ENCODE data around the gene FBP2. TPM values are rescaled to one million over a fixed set of nuclear protein-coding genes. Genes with fewer than 3 reads are reported as not detected.

The FBP2 gene
- total RNA-seq, 1 experiment from 2014 or later, result not detected

DNA sequence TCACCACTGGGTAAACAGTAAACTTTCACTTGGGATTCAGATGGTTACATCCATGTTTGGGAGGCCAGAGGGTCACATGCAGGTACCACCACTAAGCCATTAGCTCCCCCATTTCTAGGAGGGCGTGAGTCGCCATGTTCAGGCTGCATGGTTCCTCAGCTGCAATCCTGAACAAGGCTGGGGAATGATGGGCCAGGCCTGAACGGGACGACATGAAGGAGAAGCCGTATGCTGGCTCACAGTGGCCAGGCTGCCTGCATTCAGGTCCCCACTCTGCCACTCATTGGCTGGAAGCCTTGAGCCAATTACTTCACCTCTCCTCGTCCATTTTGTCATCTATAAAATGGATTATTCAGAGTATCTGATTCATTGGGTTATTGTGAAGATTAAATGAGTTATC is 9.0 kb upstream of the FBP2 start:
- ATAC-seq (no peak), DNase-seq (ENCODE audit: low read depth, low spot score) (no peak)
- intact Hi-C loops (cut with micrococcal nuclease), result loop anchor here (2.0 to 10.0 kb wide), 3 partner anchors 50 to 918 kb away; no protein-coding TSS in a partner anchor
- Histone ChIP-seq H3K9me2 (ENCODE audit: insufficient read depth) (no peaks in the 10 kb centered on the region), H3K4me1 (ENCODE audit: control insufficient read depth in 1 of 2, insufficient read depth in 2 of 2, low read length in 2 of 2) (peaks cover 0 to 11% of the 10 kb centered on the region in 2 experiments; a peak in 2 of 4 replicates), H3K4me2 (ENCODE audit: low read length) (peak overlapping the region; percentile 54; the same call in 1 of the 2 replicates), H3K27me3 (ENCODE audit: insufficient read depth, low read length) (no peaks in the 10 kb centered on the region), H3K79me2 (ENCODE audit: insufficient read depth, low read length) (no peaks in the 10 kb centered on the region), H3K4me3 (replicated peaks in 1 of 2; ENCODE audit: low read depth in 1 of 2, low read length in 2 of 2) (no peak overlapping the region), H3K27ac (ENCODE audit: low read depth, low read length) (no peak overlapping the region), H3K36me3 (ENCODE audit: control insufficient read depth in 1 of 2, insufficient read depth in 2 of 2, low read length in 2 of 2) (no peaks in the 10 kb centered on the region), H3K9ac (ENCODE audit: low read length) (no peak overlapping the region), H4K20me1 (ENCODE audit: insufficient read depth) (no peaks in the 10 kb centered on the region), H3K9me3 (ENCODE audit: control insufficient read depth in 1 of 2, insufficient read depth in 1 of 2, low read depth in 1 of 2, low read length in 2 of 2) (no peaks in the 10 kb centered on the region), H2AFZ (ENCODE audit: low read depth, low read length, poor library complexity, severe bottlenecking) (peak overlapping the region; percentile 93)
- 0 out of 2 replicates have a peak, but pooled peaks have one; percentile 7 for TF ChIP-seq SRF (IDR thresholded peaks at IDR 0.05; ENCODE audit: low read depth)
- TF ChIP-seq, protein P1, sequence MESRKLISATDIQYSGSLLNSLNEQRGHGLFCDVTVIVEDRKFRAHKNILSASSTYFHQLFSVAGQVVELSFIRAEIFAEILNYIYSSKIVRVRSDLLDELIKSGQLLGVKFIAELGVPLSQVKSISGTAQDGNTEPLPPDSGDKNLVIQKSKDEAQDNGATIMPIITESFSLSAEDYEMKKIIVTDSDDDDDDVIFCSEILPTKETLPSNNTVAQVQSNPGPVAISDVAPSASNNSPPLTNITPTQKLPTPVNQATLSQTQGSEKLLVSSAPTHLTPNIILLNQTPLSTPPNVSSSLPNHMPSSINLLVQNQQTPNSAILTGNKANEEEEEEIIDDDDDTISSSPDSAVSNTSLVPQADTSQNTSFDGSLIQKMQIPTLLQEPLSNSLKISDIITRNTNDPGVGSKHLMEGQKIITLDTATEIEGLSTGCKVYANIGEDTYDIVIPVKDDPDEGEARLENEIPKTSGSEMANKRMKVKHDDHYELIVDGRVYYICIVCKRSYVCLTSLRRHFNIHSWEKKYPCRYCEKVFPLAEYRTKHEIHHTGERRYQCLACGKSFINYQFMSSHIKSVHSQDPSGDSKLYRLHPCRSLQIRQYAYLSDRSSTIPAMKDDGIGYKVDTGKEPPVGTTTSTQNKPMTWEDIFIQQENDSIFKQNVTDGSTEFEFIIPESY (IDR thresholded peaks at IDR 0.05; ENCODE audit: extremely low read depth, insufficient replicate concordance, low read length), result no peak
- BruUV-seq (replicated peaks), result no TSS peak
- ChIA-PET POLR2A (no interaction called here), RAD21 (ENCODE audit: low non-redundant PET in 1 of 2, low total read pairs in 2 of 2, uncharacterized antibody in 2 of 2, unreplicated experiment in 2 of 2) (no interaction called here), CTCF (no interaction called here)

DNA sequence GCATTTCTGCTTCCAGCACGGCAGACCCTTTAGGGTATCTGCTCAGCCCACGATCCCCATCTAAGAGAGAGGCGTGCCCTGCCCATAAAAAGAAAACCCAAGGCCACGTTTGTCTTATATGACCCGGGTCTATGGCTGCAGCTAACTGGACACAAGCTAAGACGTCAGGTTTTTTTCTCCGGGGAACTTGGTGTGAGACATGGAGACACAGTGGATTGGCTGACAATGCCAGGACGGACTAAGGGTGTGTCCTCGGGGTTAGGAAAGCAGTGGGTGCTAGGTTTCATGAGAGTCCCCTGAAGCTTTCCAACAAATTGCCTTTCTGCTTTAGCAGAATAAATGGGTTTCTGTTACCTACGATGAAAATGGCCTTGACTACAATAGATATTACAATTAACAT is 7.1 kb upstream of the FBP2 start:
- H3K27ac ChIP-seq (ENCODE audit: low read depth, low read length), result no peak overlapping the region
- no peaks in the 10 kb centered on the region for H3K79me2 ChIP-seq (ENCODE audit: insufficient read depth, low read length)
- H4K20me1 ChIP-seq (ENCODE audit: insufficient read depth), result no peaks in the 10 kb centered on the region
- no peaks in the 10 kb centered on the region for H3K9me2 ChIP-seq (ENCODE audit: insufficient read depth)
- no peak overlapping the region for H2AFZ ChIP-seq (ENCODE audit: low read depth, low read length, poor library complexity, severe bottlenecking)
- peaks cover 0 to 11% of the 10 kb centered on the region in 2 experiments; a peak in 2 of 4 replicates for H3K4me1 ChIP-seq (ENCODE audit: control insufficient read depth in 1 of 2, insufficient read depth in 2 of 2, low read length in 2 of 2)
- no TSS peak for BruUV-seq (replicated peaks)
- H3K9me3 ChIP-seq (ENCODE audit: control insufficient read depth in 1 of 2, insufficient read depth in 1 of 2, low read depth in 1 of 2, low read length in 2 of 2), result no peaks in the 10 kb centered on the region
- no peak overlapping the region for H3K4me2 ChIP-seq (ENCODE audit: low read length)
- H3K9ac ChIP-seq (ENCODE audit: low read length), result no peak overlapping the region
- no peaks in the 10 kb centered on the region for H3K27me3 ChIP-seq (ENCODE audit: insufficient read depth, low read length)
- POLR2A ChIA-PET, result no interaction called here
- intact Hi-C loops (cut with micrococcal nuclease), result loop anchor here (10.0 kb wide), 2 partner anchors 586 to 916 kb away; no protein-coding TSS in a partner anchor
- RAD21 ChIA-PET (ENCODE audit: low non-redundant PET in 1 of 2, low total read pairs in 2 of 2, uncharacterized antibody in 2 of 2, unreplicated experiment in 2 of 2), result no interaction called here
- H3K36me3 ChIP-seq (ENCODE audit: control insufficient read depth in 1 of 2, insufficient read depth in 2 of 2, low read length in 2 of 2), result no peaks in the 10 kb centered on the region
- DNase-seq (ENCODE audit: low read depth, low spot score) (no peak), ATAC-seq (no peak)
- no peak overlapping the region for H3K4me3 ChIP-seq (replicated peaks in 1 of 2; ENCODE audit: low read depth in 1 of 2, low read length in 2 of 2)
- CTCF ChIA-PET, result interaction anchor here (1.5 kb wide), 1 partner anchor 46 kb away, joined by 4 read pairs; the partner anchor contains the start of gene PCAT7
- TF ChIP-seq SP1 (IDR thresholded peaks at IDR 0.05; ENCODE audit: low read depth), result no peak
- TF ChIP-seq POLR2AphosphoS5 (IDR thresholded peaks at IDR 0.05; ENCODE audit: low read depth, low read length), result no peak
- no peak for TF ChIP-seq EGR1 (IDR thresholded peaks at IDR 0.05; ENCODE audit: low read depth)
- TF ChIP-seq FOSL1 (IDR thresholded peaks at IDR 0.05; ENCODE audit: low read depth), result no peak
- no peak for TF ChIP-seq SRF (IDR thresholded peaks at IDR 0.05; ENCODE audit: low read depth)
- TF ChIP-seq, protein P2, sequence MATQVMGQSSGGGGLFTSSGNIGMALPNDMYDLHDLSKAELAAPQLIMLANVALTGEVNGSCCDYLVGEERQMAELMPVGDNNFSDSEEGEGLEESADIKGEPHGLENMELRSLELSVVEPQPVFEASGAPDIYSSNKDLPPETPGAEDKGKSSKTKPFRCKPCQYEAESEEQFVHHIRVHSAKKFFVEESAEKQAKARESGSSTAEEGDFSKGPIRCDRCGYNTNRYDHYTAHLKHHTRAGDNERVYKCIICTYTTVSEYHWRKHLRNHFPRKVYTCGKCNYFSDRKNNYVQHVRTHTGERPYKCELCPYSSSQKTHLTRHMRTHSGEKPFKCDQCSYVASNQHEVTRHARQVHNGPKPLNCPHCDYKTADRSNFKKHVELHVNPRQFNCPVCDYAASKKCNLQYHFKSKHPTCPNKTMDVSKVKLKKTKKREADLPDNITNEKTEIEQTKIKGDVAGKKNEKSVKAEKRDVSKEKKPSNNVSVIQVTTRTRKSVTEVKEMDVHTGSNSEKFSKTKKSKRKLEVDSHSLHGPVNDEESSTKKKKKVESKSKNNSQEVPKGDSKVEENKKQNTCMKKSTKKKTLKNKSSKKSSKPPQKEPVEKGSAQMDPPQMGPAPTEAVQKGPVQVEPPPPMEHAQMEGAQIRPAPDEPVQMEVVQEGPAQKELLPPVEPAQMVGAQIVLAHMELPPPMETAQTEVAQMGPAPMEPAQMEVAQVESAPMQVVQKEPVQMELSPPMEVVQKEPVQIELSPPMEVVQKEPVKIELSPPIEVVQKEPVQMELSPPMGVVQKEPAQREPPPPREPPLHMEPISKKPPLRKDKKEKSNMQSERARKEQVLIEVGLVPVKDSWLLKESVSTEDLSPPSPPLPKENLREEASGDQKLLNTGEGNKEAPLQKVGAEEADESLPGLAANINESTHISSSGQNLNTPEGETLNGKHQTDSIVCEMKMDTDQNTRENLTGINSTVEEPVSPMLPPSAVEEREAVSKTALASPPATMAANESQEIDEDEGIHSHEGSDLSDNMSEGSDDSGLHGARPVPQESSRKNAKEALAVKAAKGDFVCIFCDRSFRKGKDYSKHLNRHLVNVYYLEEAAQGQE (IDR thresholded peaks at IDR 0.05; ENCODE audit: low read depth), result no peak
- TF ChIP-seq, protein P3, sequence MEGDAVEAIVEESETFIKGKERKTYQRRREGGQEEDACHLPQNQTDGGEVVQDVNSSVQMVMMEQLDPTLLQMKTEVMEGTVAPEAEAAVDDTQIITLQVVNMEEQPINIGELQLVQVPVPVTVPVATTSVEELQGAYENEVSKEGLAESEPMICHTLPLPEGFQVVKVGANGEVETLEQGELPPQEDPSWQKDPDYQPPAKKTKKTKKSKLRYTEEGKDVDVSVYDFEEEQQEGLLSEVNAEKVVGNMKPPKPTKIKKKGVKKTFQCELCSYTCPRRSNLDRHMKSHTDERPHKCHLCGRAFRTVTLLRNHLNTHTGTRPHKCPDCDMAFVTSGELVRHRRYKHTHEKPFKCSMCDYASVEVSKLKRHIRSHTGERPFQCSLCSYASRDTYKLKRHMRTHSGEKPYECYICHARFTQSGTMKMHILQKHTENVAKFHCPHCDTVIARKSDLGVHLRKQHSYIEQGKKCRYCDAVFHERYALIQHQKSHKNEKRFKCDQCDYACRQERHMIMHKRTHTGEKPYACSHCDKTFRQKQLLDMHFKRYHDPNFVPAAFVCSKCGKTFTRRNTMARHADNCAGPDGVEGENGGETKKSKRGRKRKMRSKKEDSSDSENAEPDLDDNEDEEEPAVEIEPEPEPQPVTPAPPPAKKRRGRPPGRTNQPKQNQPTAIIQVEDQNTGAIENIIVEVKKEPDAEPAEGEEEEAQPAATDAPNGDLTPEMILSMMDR (IDR thresholded peaks at IDR 0.05 in 2 of 3, conservative IDR thresholded peaks at IDR 0.05 in 1 of 3; ENCODE audit: borderline replicate concordance in 1 of 3, insufficient read depth in 1 of 3, low read depth in 2 of 3, low read length in 2 of 3), result no peak
- no peak for TF ChIP-seq YY1 (IDR thresholded peaks at IDR 0.05; ENCODE audit: extremely low read depth, insufficient replicate concordance, low read depth, low read length)
- no peak for TF ChIP-seq RAD21 (IDR thresholded peaks at IDR 0.05; ENCODE audit: low read depth)
- TF ChIP-seq SIN3A (IDR thresholded peaks at IDR 0.05; ENCODE audit: low read depth), result no peak
